ENCODE measurements around the gene SPSB3. TPM values are rescaled to one million over a fixed set of nuclear protein-coding genes. Genes with fewer than 3 reads are reported as not detected.

Gene SPSB3
- total and polyA plus RNA-seq, 2 of the 13 experiments (the other 11 are each of a cell fraction or from before 2014, with no cell fraction given), result 13.2 to 21.9 TPM

GRCh38 chr16:1826691-1827573, 44.6 kb upstream of the SPSB3 start, which contains the start of the genes FAHD1 and HAGH (continued):
- peak; percentile 53; the same call in 1 of the 2 replicates for TF ChIP-seq PAXIP1 (CRISPR knock-in tag; conservative IDR thresholded peaks at IDR 0.05)
- peak; percentile 68; the same call in 1 of the 2 replicates for TF ChIP-seq ZNF784 (CRISPR knock-in tag; IDR thresholded peaks at IDR 0.05; ENCODE audit: borderline replicate concordance)
- TF ChIP-seq ZNF75D (CRISPR knock-in tag; IDR thresholded peaks at IDR 0.05; ENCODE audit: borderline replicate concordance), result no peak
- peak; percentile 67; the same call in 2 of the 3 replicates for TF ChIP-seq MXI1 (IDR thresholded peaks at IDR 0.05; ENCODE audit: borderline replicate concordance, low read depth, low read length)
- no peak for TF ChIP-seq KLF11 (CRISPR knock-in tag; IDR thresholded peaks at IDR 0.05)
- TF ChIP-seq ZZZ3 (CRISPR knock-in tag; IDR thresholded peaks at IDR 0.05; ENCODE audit: borderline replicate concordance), result peak; percentile 90; the same call in 1 of the 2 replicates
- no peak for TF ChIP-seq THYN1 (CRISPR knock-in tag; IDR thresholded peaks at IDR 0.05; ENCODE audit: borderline replicate concordance, low read depth)
- 0 out of 2 replicates have a peak, but pooled peaks have one; percentile 63 for TF ChIP-seq NCOA1 (CRISPR knock-in tag; IDR thresholded peaks at IDR 0.05)
- no peak for TF ChIP-seq FOXP4 (CRISPR knock-in tag; IDR thresholded peaks at IDR 0.05)
- peak; percentile 81; the same call in 1 of the 2 replicates for TF ChIP-seq SRY (CRISPR knock-in tag; IDR thresholded peaks at IDR 0.05)
- no peak for TF ChIP-seq PHB2 (IDR thresholded peaks at IDR 0.05; ENCODE audit: partially characterized antibody)
- TF ChIP-seq ZNF597 (CRISPR knock-in tag; IDR thresholded peaks at IDR 0.05), result no peak
- 0 out of 2 replicates have a peak, but pooled peaks have one; percentile 43 for TF ChIP-seq ZBTB8A (CRISPR knock-in tag; IDR thresholded peaks at IDR 0.05; ENCODE audit: borderline replicate concordance, low read depth)
- TF ChIP-seq, protein P1, sequence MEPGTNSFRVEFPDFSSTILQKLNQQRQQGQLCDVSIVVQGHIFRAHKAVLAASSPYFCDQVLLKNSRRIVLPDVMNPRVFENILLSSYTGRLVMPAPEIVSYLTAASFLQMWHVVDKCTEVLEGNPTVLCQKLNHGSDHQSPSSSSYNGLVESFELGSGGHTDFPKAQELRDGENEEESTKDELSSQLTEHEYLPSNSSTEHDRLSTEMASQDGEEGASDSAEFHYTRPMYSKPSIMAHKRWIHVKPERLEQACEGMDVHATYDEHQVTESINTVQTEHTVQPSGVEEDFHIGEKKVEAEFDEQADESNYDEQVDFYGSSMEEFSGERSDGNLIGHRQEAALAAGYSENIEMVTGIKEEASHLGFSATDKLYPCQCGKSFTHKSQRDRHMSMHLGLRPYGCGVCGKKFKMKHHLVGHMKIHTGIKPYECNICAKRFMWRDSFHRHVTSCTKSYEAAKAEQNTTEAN (CRISPR knock-in tag; conservative IDR thresholded peaks at IDR 0.05), result peak; percentile 41; the same call in 1 of the 2 replicates
- TF ChIP-seq PRDM4 (CRISPR knock-in tag; IDR thresholded peaks at IDR 0.05; ENCODE audit: borderline replicate concordance), result no peak

Measured in HepG2 (cell line).